Stomach (tissue), 4 donors: ENCODE results near the gene TRIM25.

Experiments used
- CTCF ChIP-seq, 7 experiments: fragments of 450-650 bp in 4 of 7; fragments of 200-600 bp in 3 of 7; sonication (generic) in 3 of 7; IDR thresholded peaks; one replicate each; pipeline ENCODE4 v1.5.1; 2016 to 2019; ENCODE audit warnings: antibody characterized with exemption in 7 of 7, control low read depth in 2 of 7, mild to moderate bottlenecking in 1 of 7
- POLR2A ChIP-seq, 4 donors: fragments of 450-650 bp; IDR thresholded peaks; one replicate each; pipeline ENCODE4 v1.6.1; 2016; ENCODE audit warnings: antibody characterized with exemption in 4 of 4, control low read depth in 2 of 4, mild to moderate bottlenecking in 1 of 4, moderate library complexity in 1 of 4
- POLR2AphosphoS5 ChIP-seq, 3 donors: sonication (generic); formaldehyde crosslinking; IDR thresholded peaks; one replicate each; pipeline ENCODE4 v1.6.1; 2016; ENCODE audit warnings: antibody characterized with exemption in 3 of 3

DNA sequence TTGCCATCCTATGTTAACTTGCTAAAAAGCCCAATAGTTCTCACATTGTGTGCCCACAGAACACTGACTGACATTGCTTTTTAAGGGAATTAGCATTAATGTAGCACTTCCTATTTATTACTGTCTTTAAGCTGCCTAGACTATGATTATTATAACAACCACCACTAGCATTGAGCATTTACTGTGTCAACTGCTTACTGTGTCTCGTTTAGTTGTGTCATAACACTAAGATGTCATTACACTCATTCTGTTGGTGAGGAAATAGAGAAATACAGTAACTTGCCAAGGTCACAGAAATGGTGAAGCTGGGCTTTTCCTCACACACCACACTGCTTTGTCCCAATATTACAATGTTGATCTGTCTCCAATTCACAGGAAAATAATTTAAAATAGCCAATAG is 30.2 kb downstream of the TRIM25 start:
- TF ChIP-seq POLR2AphosphoS5 (IDR thresholded peaks at IDR 0.05) (no peak), CTCF (IDR thresholded peaks at IDR 0.05) (no peak), POLR2A (IDR thresholded peaks at IDR 0.05) (no peak)
